ENCODE results near the gene DCAF8.

DNA sequence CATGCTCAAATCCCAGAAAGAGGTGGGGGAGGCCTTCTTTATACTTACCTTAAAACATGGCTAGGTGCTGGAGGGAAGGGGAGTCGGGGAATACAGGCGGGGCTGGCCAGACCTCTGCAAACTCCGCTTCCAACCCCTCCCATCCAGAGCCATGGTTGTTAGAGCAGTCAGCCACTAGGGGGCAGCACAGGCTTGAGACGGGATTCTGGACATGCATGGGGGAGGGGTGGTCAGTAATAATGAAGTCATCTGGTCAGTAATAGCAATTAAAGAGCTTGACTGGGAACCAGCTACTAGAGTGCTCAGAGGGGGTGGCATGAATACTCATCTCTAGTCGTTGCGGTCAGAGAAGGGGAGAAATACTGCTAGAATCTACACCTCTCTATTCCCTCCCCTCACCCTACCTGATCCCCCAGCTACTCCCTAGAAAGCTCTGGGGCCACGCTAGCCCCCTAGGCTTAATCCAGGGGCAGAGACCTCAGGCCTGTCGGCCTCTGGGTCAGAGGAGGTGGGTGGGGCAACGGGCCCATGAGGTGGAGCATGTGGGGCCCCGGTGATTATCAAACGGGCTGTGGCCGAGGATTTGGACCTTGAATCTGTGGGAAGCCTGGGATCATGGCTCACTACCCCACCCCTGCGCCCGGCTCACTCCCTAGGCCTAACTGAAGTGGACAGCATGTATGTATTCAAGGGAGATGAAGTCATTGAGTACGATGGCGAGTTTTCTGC is 69.1 kb downstream of the DCAF8 start:
- TF ChIP-seq, protein P1, sequence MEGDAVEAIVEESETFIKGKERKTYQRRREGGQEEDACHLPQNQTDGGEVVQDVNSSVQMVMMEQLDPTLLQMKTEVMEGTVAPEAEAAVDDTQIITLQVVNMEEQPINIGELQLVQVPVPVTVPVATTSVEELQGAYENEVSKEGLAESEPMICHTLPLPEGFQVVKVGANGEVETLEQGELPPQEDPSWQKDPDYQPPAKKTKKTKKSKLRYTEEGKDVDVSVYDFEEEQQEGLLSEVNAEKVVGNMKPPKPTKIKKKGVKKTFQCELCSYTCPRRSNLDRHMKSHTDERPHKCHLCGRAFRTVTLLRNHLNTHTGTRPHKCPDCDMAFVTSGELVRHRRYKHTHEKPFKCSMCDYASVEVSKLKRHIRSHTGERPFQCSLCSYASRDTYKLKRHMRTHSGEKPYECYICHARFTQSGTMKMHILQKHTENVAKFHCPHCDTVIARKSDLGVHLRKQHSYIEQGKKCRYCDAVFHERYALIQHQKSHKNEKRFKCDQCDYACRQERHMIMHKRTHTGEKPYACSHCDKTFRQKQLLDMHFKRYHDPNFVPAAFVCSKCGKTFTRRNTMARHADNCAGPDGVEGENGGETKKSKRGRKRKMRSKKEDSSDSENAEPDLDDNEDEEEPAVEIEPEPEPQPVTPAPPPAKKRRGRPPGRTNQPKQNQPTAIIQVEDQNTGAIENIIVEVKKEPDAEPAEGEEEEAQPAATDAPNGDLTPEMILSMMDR (IDR thresholded peaks at IDR 0.05 in 2 of 3, conservative IDR thresholded peaks at IDR 0.05 in 1 of 3; ENCODE audit: borderline replicate concordance in 1 of 3, insufficient read depth in 1 of 3, low read depth in 2 of 3, low read length in 2 of 3): peak; percentile 92 to 97 (median 96)
- TF ChIP-seq SIN3A (IDR thresholded peaks at IDR 0.05; ENCODE audit: low read depth) (no peak), POLR2AphosphoS5 (IDR thresholded peaks at IDR 0.05; ENCODE audit: low read depth, low read length) (no peak), EZH2 (IDR thresholded peaks at IDR 0.05) (no peak), TCF7L2 (IDR thresholded peaks at IDR 0.05; ENCODE audit: borderline replicate concordance, extremely low read depth, insufficient read depth, insufficient read length) (no peak), POLR2A (IDR thresholded peaks at IDR 0.05; ENCODE audit: borderline replicate concordance, extremely low read depth, insufficient read depth, insufficient read length) (no peak), EZH2phosphoT487 (IDR thresholded peaks at IDR 0.05; ENCODE audit: borderline replicate concordance) (no peak)
- TF ChIP-seq, protein P2, sequence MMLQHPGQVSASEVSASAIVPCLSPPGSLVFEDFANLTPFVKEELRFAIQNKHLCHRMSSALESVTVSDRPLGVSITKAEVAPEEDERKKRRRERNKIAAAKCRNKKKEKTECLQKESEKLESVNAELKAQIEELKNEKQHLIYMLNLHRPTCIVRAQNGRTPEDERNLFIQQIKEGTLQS (IDR thresholded peaks at IDR 0.05): no peak
